HG02852 (cell line): ENCODE data around the gene XPO5.
A peak's percentile ranks its signal among the peaks of the same experiment; 100 is the strongest.
"Not testable (repeated sequence)": the region's sequence is repeated elsewhere in the genome, so short reads cannot be mapped to it uniquely, and the experiment has no call there.

Source experiments
- ATAC-seq: cut with Tn5 transposase; IDR thresholded peaks from one replicate; pipeline ENCODE4 v1.9.1; 2021; ENCODE audit warnings: mild to moderate bottlenecking, moderate library complexity; ENCODE audit not compliant: unreplicated experiment

The XPO5 gene

DNA sequence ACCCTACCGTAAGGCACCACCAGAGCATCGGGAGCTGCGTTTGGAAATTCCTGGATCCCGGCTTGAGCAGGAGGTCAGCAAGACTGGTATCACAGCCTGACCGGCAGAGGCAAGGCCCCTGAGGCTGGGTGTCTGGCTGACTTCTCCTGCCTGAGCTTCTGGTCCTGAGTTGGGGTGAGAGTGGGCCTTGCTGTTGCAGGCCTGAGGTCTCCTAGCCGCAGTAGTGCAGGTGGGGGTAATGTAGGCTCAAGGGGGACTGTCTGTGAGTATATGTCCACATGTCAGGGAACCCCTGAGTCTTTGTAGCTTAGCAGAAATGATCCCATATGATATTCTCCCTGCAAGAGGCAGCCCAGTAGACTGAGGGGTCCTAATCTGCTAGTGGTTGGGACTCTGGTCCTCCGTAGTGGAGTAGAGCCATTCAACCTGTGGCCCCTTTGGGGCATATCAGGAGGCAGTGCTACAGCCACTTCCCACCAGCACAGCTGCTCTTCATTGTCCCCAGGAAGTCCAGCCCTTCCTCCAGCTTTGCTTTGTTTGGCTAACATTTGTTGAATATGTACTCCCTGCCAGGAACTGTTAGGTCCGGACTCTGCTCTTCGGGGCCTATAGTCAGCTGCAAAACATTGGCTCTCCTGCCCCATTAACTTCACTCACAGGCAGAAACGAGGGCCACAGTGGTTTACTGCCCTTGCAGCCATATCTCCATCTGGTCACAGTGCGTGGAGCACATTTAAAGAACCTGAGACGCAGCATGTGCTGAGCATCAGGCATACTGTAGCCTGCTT, 76.6 kb downstream of the XPO5 start:
- ATAC-seq: no peak

DNA sequence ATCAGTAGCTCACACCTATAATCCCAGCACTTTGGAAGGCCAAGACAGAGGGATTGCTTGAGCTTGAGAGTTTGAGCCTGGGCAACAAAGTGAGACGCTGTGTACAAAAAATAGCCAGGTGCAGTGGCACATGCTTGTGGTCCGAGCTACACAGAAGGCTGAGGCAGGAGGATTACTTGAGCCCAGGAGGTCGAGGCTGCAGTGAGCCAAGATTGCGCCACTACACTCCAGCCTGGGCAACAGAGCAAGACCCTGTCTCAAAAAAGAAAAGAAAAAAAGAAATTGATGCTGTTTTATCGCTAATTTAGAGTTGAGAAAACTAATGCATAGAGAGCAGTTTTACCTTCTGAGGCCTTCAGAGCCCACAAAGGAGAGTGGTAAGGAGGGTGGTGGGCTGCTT, 77.5 kb downstream of the XPO5 start:
- ATAC-seq: not testable (repeated sequence)

DNA sequence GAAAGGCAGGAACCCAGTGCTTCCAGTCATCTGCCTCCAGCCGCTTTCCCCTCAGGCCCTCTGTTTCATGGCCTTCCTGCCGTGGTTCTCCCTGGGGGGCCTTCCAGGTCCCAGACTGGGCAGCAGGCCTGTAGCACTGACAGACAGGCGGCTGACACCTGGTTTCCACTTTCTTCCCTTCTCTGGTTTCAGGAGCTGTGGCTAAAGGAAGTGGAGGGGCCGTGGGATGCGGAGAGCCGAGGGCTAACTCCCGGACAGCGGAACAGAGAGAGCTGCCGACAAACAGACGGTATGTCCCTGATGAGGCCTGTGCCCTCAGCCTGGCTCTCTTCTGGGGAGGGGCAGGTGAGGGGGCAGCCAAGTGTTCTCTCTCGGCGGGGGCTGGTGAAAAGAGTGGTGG, 78.1 kb downstream of the XPO5 start:
- ATAC-seq: no peak

DNA sequence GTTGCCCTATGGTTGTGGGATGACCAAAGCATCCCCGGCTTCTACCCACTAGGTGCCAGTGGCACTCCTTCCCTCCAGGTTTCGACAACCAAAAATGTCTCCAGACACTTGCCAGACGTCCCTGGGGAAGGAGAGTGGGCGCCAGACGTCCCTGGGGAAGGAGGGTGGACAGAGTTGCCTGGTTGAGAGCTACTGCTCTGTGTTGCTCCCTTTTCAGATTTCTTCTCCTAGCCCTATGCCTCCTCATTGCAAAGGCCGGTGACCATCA, 78.8 kb downstream of the XPO5 start:
- ATAC-seq: no peak

DNA sequence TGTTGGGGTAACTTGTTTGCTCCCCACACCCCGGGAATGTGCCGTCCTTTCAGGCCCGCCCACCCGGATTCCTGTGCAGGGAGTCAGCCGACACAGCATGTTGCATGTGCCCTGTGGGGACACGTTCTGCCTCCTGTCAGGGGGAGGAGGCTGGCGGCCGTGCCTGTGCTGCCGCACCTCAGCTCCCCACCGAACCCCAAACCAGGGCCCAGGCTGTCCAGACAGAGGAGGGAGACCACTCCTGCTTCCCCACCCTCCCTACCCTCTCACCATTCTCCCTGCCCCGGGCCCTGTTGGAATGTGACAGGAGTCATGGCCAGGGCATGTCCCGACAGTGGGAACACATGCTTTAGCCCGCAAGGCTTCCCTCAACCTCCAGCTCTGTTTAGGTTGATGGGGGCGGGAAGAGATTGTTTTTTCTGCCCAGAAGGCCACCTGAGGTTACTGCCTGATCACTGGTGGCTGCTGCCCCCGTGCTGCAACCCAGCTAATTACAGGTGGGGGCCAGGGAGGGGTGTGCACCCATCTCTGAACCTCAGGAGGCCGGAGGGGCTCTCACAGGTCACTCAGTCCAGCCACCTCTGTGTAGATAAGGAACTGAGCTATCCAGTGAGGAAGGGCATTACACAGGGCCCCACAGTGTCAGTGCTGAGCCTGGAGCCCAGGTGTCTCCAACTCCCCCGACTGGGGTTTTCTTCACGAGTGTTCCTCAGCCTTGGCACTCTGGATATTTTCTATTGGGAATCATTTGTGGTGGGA, 79.3 kb downstream of the XPO5 start:
- ATAC-seq: no peak

DNA sequence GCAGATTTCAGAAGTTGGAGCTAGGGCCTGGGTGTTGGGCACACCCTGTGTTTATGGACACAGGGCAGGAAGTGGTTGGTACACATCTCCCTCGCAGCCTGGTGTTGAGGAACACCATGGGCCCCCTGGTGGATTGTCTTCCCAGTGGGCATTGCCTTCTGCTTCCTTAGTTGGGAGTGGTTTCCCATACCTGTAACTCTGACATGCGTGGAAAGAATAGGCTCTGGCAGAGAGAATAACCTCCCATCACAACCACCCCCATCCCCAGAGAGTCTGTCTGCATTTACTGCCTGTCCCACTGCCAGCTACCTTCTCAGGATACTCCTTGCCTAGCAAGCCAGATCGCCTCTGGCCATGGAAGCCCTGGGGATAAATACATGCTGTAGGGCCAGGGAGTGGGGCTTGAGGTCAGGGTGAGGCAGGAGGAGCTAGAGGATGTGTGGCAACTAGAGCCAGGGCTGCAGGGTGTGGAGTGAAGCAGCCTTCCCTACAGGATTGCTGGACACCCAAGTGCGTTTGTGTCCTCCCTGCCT, 80.4 kb downstream of the XPO5 start:
- no peak for ATAC-seq

DNA sequence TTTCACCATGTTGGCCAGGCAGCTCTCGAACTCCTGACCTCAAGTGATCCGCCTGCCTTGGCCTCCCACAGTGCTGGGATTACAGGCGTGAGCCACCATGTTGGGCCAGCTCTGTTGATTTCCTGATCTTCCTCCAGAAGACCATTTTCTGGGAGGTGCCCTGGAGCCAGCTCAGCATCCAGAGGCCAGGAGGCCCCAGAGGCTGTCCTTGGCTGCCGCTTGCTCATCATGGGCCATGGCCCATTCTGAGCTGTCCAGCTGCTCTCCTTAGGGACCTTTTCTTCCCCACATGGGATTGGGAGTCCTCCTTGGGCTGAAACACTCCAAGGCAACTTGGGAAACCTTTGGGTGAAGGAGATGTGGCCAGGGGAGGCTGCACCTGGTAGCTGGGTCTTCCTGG, 81.1 kb downstream of the XPO5 start:
- no peak for ATAC-seq

DNA sequence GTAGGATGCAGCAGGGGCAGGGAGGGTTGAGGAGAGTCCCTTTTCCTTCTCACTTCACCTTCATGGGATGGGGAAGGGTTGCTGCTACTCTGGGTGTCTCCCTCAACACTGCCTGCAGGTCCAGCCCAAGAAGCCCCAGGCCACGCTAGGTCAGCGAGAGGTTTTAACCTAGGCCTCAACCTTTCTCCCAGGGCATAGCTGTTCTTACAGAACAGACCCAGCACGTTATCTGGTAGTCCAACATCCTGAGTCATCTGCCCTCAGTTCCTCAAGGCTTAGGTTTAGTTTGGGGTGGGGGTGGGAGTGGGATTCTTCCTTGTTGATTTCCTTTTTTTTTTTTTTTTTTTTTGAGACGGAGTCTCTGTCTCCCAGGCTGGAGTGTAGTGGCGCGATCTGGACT, 81.5 kb downstream of the XPO5 start:
- no peak for ATAC-seq

DNA sequence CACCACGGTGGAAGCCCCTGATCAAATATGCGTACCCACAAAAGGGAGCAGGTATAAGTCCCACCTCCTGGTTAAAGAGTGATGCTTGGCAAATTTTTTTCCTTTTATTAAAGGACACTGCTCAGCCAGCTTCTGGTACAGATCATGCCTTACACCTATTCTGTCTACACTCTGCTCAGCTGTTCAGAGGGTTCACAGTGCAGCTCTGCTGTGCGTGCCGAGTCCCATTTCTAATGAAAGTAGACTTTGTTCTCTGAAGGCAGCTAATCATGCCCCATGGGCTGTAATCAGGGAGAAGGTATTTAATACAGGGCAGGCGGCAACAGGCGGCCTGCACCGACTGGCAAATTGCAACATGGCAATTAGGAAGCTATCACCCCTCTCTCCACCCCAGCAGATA, 82.0 kb downstream of the XPO5 start:
- ATAC-seq: no peak

DNA sequence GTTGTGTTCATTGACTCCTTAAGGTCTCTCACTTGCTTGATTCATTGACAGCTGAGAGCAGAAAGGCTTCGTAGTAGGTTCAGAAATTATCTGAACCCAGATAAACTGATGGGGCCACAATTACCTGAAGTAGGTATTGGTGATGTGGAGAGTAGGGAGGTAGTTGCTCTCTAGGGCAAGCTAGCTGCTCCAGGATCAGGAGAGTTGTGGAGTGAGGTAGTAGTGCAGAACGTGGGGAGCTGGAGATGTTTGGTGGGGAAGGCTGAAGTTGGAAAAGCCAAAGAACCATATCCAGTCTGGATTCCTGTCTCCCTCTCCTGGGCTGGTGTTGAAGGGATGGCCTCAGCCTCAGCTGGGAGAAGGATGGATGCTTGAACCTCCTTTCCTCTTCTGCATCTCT, 82.6 kb downstream of the XPO5 start:
- no peak for ATAC-seq

DNA sequence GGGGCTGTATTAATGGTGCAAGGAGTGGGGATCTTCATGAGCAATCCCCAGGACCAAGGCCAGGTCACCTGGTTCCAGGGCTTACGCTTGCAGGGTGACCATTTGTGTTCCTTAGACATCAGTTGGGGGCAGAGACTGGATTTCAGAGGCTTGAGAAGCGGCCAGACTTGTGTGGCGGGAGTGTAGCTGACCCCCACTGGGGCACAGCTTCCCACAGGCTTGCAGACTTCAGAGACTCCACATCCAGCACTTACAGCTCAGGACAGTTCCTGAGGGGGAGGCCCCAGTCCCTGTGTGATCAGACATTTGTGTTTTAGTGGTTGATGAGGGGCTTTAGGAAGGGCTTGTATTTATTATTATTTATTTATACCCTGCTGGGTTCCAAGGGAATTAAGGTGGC, 83.2 kb downstream of the XPO5 start:
- no peak for ATAC-seq

DNA sequence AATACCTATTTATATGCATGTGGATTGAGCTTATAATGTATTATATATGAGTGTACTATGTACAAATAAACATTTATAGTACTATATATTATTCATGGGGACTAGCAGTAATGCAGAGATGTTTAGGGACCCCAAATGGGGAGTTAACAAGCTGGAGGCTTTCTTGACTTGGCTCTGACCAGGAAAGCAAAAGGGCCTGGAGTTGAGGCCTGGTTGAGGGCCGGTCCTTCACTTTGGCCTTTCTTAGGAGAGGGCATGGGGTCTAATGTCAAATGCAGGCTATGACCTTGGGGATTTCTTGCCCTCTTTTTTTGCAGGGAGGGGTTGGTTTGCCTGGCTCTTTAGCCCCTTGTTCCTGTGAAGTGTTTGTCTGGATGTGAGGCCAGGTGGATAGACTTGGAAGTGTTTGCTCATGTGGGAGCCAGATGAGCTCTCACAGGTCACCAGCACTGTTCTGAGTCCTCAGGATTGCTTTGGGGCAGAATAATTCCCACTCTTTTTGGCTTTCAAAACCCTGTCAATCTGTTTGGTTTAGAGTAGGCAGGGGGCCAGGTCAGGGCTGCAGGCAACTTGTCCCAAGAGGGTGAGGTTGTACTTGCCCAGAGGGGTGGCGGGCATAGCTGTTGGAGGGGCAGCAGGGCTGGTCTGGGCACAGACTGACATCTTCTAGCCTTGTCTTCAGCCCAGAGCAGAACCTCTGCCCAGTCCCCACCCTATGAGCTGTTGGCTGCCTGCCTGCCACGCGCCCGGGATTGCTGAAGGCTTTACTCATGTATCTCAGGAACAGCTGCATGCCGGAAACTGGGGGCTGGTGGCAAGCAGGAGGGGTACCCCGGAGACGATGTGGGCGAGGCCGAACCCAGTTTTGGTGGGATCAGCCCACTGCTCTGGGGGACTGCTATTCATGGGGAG, 83.8 kb downstream of the XPO5 start:
- ATAC-seq: no peak

DNA sequence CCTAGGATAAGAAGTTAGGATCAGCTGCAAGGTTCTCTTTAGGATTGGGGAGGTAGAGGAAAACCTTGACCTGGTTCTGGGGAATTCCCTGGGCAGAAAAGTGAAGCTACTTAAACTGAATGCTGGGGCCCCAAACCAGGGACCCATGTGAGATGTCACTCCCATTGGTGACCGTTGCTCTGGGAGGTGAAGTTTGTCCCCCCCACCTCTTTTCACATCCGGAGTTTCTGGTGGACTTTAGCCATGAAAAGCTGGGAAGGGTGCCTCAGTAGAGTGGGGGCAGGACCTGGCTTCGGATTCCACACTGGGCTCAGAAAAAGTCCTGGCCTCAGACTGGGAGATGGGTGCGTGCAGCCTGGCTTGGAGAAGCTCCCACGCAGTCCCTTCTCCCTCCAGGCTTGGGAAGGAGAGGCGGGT, 85.3 kb downstream of the XPO5 start:
- ATAC-seq: no peak

DNA sequence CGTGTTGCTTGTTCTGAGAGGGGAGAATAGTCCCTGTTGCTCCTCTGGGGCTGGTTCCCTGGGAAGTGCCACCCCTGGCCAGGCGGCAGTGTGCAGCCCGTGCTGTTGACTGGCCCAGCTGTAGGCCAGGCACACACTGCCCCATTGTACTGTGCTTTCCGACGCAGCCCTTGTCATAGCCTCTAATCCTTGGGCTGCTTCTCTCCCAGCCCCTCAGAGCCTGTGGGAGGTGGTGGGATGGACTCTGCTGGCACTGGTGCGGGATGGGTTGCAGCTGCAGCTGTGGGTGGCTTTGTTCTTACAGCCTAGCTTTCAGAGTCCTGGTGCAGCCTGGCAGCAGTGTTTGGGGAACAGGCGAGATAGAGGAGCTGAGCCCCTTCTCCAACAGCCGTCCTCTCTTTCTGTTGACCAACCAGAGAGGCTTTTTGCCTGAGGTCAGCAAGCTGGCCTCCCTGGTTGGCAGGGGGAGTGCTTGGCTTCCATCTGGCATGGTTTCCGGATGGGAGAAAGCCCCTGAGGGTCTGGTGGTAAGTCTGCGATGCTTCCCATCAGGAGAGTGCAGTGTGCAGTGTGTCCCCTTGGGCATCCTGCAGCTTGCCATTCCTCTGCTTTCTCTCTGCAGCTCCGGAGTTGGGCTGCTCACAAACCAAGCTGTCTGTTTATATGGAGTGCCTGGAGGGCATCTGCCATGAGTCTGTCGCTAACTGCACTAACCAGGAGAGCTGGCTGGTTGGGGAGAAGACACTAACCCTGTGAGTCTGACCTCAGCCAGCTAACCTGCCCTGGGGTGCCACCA, 86.4 kb downstream of the XPO5 start:
- no peak for ATAC-seq

DNA sequence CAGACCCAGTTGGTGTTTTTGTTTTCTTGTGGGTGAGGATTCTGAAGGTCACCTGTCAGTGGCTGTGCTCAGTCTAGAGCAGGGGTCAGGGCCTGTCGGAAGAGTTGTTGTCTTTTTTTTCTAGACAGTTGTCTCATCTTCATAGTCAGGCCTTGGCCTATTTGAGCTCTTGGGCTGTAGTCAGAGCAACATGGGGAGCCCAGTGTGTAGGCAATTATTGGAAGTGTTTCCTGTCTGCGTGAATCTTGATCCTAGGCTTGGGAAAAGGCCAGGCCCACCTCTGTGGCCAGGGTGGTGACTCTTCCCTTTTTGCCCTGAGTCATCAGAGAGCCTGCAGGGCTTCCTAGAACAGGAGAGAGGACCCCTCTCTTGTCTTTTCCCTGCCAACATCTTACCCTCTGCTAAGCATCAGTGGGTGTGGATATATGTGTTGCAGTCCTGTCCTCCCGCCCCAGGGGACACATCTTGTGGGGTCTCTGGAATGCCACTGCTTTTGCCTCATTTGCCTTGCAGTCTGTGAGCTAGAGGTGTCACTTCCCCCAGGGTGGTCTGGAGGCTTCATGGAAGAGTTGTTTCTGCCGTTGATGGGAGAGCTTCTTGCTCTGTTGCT, 87.1 kb downstream of the XPO5 start:
- no peak for ATAC-seq

DNA sequence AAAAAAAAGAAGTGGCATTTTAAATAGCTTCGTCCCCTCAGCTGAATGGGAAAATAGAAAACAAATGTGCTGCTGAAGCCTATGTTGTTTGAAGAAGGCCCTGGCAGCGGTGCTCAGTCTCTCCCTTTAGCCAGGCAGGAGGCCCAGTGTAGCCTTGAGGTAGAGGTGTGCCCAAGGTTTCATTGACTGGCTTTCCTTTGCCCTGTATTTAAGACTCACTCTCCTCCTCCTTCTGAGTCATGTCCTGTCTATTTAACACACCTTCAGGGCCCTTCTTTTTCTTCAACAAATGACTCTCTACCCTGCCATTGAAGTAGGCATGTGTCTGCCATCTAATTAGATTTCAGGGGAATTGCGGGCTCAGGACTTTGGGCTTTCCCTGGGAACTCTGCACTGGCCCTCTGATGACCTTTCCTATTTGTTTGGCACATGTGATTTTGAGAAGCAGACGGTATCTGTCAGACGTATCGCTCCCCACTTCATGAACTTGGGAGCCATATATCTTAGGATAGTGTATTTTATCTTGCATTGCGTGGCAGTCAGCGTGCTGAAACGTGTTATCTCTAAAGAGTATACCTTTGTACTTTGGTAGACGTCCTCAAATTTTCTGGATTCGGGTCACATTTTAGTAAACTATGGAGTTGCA, 94.1 kb downstream of the XPO5 start:
- no peak for ATAC-seq

DNA sequence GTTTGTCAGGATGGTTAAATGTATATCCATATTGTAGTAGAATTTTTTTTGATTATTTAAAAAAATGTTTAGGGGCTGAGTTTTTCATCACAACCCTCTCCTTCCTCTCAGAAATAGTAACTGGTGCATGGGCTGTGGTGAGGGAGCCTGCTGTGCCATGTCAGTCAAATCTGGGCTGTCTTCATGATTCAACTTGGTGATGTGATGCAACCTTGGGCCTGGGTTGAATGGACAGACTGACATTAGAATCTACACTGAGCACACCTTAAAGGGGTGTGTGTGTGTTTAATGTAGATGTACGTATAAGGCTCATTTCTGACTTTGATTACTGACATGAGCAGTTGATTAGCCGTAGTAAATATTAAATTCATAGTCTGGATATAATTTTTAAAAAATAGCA, 94.8 kb downstream of the XPO5 start:
- no peak for ATAC-seq

DNA sequence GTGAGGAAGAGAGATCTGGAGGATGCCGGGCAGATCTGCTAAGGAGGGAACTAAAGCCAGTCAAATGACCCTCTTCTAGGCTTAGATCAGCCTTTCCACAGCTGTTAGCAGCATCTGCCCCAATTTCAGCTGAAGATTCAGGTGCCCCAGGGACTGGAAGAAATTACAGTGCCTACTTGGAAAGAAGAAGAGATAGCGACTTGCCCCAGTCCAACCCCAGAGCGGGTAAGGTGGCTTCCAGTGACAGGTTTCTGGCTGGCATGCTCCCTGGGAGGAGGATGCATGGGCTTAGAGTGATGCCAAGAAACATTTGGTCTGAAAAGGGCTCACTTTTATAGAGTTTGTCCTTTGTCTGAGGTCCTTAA, 97.8 kb downstream of the XPO5 start:
- no peak for ATAC-seq

DNA sequence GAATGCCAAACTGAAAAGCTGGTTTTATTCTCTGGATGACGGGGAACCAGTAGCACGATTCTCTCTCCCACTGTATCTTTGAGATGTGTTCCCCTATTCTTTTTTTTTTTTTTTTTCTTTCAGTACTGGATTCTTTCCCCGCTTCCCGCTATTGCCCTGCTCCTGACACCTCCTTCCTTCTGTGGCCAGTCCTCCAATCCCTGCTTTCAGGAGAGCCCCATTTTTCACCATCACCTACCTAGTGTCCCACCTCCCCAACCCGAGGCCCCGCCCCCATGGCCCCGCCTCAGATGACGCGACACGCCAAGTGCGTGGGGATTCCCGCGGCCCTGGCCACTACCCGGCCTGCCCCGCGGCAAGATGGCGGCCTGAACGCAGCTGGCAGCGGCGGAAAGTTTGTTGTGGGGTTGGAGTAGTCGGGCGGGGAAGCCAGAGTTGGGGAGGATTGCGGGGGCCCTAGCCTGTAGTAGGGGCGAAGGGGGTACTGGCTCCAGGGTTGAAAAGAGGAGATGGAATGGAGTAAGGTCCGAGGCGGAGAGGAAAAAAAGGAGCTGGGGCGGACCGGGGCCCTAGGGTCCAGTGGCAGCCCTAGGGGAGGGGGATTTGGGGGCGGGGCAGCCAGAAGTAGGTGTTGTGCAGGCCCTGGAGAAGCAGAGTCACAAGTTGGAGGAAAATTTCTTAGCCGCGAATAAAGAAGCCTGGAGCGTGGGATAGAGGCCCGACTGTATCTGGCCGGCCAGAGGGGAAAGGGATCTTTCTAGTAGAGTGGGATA, 98.4 kb downstream of the XPO5 start, which contains the start of gene TJAP1:
TJAP1 (plus strand) TSS at position 336 of the 773 bp plus-strand sequence. CDS start 21,432 bp downstream, outside the sequence.
- peak; percentile 96 for ATAC-seq
